HL-60 (cell line): ENCODE data around the gene KDM3A.

ENCODE experiments used
- GABPA ChIP-seq: IDR thresholded peaks from 2 replicates; pipeline ENCODE4 v1.6.1; 2012; ENCODE audit warnings: low read depth
- POLR2AphosphoS5 ChIP-seq: IDR thresholded peaks from 2 replicates; pipeline ENCODE4 v1.6.1; 2012; ENCODE audit warnings: low read depth
- REST ChIP-seq: IDR thresholded peaks from 2 replicates; pipeline ENCODE4 v1.6.1; 2012; ENCODE audit warnings: low read depth; ENCODE audit not compliant: insufficient replicate concordance
- SPI1 ChIP-seq: IDR thresholded peaks from 2 replicates; pipeline ENCODE4 v1.6.1; 2012; ENCODE audit warnings: low read depth, mild to moderate bottlenecking, borderline replicate concordance
- TF ChIP-seq, protein P1 (sequence below): IDR thresholded peaks from one replicate; pipeline ENCODE4 v1.5.1; 2011; ENCODE audit warnings: low read length, control low read depth, inconsistent platforms; ENCODE audit not compliant: insufficient read depth

GRCh38 chr2:86443631-86444350, 2.6 kb downstream of the KDM3A start:
- TF ChIP-seq, protein P1, sequence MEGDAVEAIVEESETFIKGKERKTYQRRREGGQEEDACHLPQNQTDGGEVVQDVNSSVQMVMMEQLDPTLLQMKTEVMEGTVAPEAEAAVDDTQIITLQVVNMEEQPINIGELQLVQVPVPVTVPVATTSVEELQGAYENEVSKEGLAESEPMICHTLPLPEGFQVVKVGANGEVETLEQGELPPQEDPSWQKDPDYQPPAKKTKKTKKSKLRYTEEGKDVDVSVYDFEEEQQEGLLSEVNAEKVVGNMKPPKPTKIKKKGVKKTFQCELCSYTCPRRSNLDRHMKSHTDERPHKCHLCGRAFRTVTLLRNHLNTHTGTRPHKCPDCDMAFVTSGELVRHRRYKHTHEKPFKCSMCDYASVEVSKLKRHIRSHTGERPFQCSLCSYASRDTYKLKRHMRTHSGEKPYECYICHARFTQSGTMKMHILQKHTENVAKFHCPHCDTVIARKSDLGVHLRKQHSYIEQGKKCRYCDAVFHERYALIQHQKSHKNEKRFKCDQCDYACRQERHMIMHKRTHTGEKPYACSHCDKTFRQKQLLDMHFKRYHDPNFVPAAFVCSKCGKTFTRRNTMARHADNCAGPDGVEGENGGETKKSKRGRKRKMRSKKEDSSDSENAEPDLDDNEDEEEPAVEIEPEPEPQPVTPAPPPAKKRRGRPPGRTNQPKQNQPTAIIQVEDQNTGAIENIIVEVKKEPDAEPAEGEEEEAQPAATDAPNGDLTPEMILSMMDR, result no peak
- no peak for TF ChIP-seq POLR2AphosphoS5
- no peak for TF ChIP-seq REST
- TF ChIP-seq SPI1, result no peak
- TF ChIP-seq GABPA, result no peak
